ENCODE results near the gene DNAH17.

DNAH17 gene

GRCh38 chr17:78592991-78593329 is 15.8 kb upstream of the DNAH17 start:
- no peak for TF ChIP-seq CTCF (IDR thresholded peaks at IDR 0.05)
- no peak for TF ChIP-seq ZFX (IDR thresholded peaks at IDR 0.05; ENCODE audit: borderline replicate concordance)
- no peak overlapping the region for H3K27ac ChIP-seq

DNA sequence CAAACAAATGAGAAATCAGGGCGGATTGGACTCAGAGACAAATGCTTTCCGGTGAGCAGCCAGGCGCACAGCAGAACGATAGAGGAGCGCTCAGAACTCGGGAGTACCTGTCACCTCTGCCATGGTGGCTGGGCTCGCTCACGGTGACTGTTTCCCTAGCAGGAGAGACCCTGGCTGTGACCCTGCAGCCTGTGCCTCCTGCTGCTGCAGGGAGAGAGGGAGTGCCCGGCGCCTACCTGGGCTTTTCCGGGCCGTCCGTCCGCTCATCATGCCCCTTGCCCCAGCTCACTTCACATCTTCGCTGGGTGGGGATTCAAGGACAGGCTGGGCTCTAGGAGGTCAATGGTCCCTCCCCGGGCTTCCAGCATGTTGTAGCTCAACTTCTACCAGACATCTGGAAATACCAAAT is 14.1 kb upstream of the DNAH17 start:
- no peak overlapping the region for H3K27ac ChIP-seq

GRCh38 chr17:78589885-78590284 is 12.7 kb upstream of the DNAH17 start:
- no peak for TF ChIP-seq ZFX (IDR thresholded peaks at IDR 0.05; ENCODE audit: borderline replicate concordance)
- TF ChIP-seq CTCF (IDR thresholded peaks at IDR 0.05): no peak
- no peak overlapping the region for H3K27ac ChIP-seq

More for the DNA sequence above, 14.1 kb upstream of the DNAH17 start:
- TF ChIP-seq ZFX (IDR thresholded peaks at IDR 0.05; ENCODE audit: borderline replicate concordance) (no peak), CTCF (IDR thresholded peaks at IDR 0.05) (no peak)

GRCh38 chr17:78589031-78589675 is 12.0 kb upstream of the DNAH17 start:
- TF ChIP-seq CTCF (IDR thresholded peaks at IDR 0.05): no peak
- no peak for TF ChIP-seq ZFX (IDR thresholded peaks at IDR 0.05; ENCODE audit: borderline replicate concordance)
- H3K27ac ChIP-seq: no peak overlapping the region

DNA sequence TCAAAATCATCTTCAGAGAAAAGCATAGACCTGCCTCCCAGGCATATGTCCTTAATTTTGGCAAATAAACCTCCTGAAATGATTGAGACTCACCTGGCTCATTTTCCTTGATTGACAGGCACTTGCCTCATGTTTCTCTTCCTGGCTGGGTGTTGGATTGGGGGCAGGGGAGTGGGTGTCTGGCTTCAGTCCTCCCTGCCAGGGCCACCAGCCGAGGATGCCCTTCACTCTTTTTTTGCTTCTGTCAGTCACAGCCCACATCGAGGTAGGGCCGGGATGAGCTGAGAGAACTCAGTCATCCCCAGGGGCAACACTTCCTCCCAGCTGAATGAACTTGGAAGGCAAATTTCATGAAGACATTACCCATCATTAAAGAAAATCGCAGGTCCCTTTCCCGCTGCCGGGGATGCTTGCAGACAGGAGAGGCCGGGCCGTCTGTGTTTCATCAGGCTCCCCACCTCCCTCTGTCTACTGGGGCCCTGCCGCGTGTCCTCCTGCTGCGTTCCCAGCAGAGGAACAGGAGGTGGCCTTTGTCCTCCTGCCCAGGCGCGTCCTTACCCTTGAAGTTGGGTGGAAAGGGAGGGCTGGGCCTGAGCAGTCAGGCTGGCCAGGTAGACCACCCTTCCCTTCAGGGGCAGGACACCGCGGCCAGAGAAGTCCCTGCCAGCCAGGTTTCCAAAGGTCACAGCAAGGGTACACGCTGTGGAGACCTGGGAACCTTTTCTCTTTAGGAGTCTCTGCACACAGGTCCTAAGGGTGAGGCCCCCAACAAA is 11.2 kb upstream of the DNAH17 start:
- TF ChIP-seq CTCF (IDR thresholded peaks at IDR 0.05) (no peak), ZFX (IDR thresholded peaks at IDR 0.05; ENCODE audit: borderline replicate concordance) (no peak)
- no peak overlapping the region for H3K27ac ChIP-seq

DNA sequence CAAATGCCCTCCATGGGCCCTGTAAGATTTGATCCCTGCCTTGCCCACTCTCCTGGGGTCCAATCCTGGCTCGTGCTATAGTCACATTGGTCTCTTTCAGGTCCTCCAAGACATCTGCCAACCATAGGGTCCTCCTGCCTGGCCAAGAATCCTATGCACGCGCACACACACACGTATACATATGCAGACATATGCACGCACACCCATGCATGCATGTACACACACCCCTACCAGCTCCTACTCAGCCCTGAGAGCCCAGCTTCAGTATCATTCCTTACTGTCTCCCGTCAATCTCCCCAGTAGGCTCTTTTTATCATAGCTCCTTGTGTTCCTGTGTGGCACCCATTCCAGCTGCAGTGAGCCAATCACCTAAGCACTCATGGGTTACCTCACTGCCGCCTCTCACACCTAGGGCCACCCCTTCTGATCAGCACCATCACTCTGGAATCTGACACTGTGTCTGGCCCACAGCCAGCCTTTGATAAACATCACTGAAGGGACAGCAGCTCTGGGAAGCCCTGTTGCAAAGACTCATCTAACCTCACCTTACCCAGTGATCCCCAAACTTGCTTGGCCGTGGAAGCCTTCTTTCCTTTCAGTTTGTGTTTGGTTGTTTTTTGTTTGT is 7.9 kb upstream of the DNAH17 start:
- TF ChIP-seq CTCF (IDR thresholded peaks at IDR 0.05) (no peak), ZFX (IDR thresholded peaks at IDR 0.05; ENCODE audit: borderline replicate concordance) (no peak)
- no peak overlapping the region for H3K27ac ChIP-seq

DNA sequence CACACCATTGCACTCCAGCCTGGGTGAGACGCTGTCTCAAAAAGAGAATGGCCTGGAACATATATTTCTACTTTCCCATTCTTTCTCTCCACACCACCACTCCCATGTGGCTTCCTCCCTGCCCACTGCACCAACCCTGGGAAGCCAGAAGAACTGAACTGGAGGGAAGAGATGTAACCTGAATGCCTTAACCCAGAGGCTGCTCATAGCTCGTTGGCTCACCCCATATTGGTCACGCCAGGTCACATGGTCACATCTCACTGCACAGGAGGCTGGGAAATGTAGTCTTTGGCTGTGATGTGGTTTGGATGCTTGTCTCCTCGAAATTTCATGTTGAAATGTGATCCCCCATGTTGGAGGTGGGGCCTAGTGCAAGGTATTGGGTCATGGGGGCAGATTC is 5.9 kb upstream of the DNAH17 start:
- TF ChIP-seq CTCF (IDR thresholded peaks at IDR 0.05): no peak
- no peak overlapping the region for H3K27ac ChIP-seq

Data from 22Rv1 (cell line).